ENCODE data around the gene BABAM2. TPM values are rescaled to one million over a fixed set of nuclear protein-coding genes. Genes with fewer than 3 reads are reported as not detected.
"Not testable (repeated sequence)": the region's sequence is repeated elsewhere in the genome, so short reads cannot be mapped to it uniquely, and the experiment has no call there.

Gene BABAM2
- total RNA-seq, 1 donor from 2014 or later: 41.0 TPM

GRCh38 chr2:28011322-28011737 lies 120.8 kb downstream of the BABAM2 start:
- H3K36me3 ChIP-seq: no peaks in the 10 kb centered on the region
- TF ChIP-seq POLR2A (IDR thresholded peaks at IDR 0.05) (no peak), POLR2AphosphoS5 (IDR thresholded peaks at IDR 0.05; ENCODE audit: insufficient read depth in 1 of 2, low read depth in 1 of 2) (no peak), CTCF (IDR thresholded peaks at IDR 0.05) (no peak)
- intact Hi-C loops (cut with DNase I): no loop called here
- DNase-seq (ENCODE audit: extremely low spot score in 2 of 2): no peak
- no peaks in the 10 kb centered on the region for H3K27me3 ChIP-seq
- H3K4me3 ChIP-seq: no peak overlapping the region
- peaks cover 6% of the 10 kb centered on the region for H3K4me1 ChIP-seq
- no peak overlapping the region for H3K27ac ChIP-seq
- H3K9me3 ChIP-seq: no peaks in the 10 kb centered on the region

GRCh38 chr2:28018474-28018873 lies 127.9 kb downstream of the BABAM2 start:
- H3K4me1 ChIP-seq; H3K27ac ChIP-seq; DNase-seq (ENCODE audit: extremely low spot score in 2 of 2); H3K4me3 ChIP-seq; H3K9me3 ChIP-seq; intact Hi-C loops (cut with DNase I); H3K36me3 ChIP-seq; H3K27me3 ChIP-seq: not testable (repeated sequence)

- H3K9me3 ChIP-seq; H3K4me1 ChIP-seq; intact Hi-C loops (cut with DNase I); DNase-seq (ENCODE audit: extremely low spot score in 2 of 2); H3K27ac ChIP-seq; H3K4me3 ChIP-seq; H3K27me3 ChIP-seq; H3K36me3 ChIP-seq: not testable (repeated sequence)
Measured at GRCh38 chr2:28019521-28019920, 129.0 kb downstream of the BABAM2 start.

GRCh38 chr2:28021898-28022297 lies 131.4 kb downstream of the BABAM2 start:
- Histone ChIP-seq H3K27ac (no peak overlapping the region), H3K4me3 (no peak overlapping the region), H3K27me3 (no peaks in the 10 kb centered on the region), H3K36me3 (peaks cover 0 to 4% of the 10 kb centered on the region in 2 donors), H3K9me3 (no peaks in the 10 kb centered on the region), H3K4me1 (no peaks in the 10 kb centered on the region)
- DNase-seq (ENCODE audit: extremely low spot score in 2 of 2): no peak
- intact Hi-C loops (cut with DNase I): no loop called here
- TF ChIP-seq POLR2A (IDR thresholded peaks at IDR 0.05) (no peak), POLR2AphosphoS5 (IDR thresholded peaks at IDR 0.05; ENCODE audit: insufficient read depth in 1 of 2, low read depth in 1 of 2) (no peak), CTCF (IDR thresholded peaks at IDR 0.05) (no peak)

- no peaks in the 10 kb centered on the region for H3K27me3 ChIP-seq
- H3K36me3 ChIP-seq: peaks cover 0 to 4% of the 10 kb centered on the region in 2 donors
- no peak for DNase-seq (ENCODE audit: extremely low spot score in 2 of 2)
- no peaks in the 10 kb centered on the region for H3K9me3 ChIP-seq
- no peaks in the 10 kb centered on the region for H3K4me1 ChIP-seq
- TF ChIP-seq POLR2AphosphoS5 (IDR thresholded peaks at IDR 0.05; ENCODE audit: insufficient read depth in 1 of 2, low read depth in 1 of 2) (no peak), CTCF (IDR thresholded peaks at IDR 0.05) (no peak), POLR2A (IDR thresholded peaks at IDR 0.05) (no peak)
- intact Hi-C loops (cut with DNase I): no loop called here
- H3K27ac ChIP-seq: no peak overlapping the region
- H3K4me3 ChIP-seq: no peak overlapping the region
Measured at GRCh38 chr2:28025123-28025522, 134.6 kb downstream of the BABAM2 start.

GRCh38 chr2:28026230-28026629 lies 135.7 kb downstream of the BABAM2 start:
- H3K9me3 ChIP-seq; H3K4me3 ChIP-seq; intact Hi-C loops (cut with DNase I): not testable (repeated sequence)

GRCh38 chr2:28028025-28028424 lies 137.5 kb downstream of the BABAM2 start:
- DNase-seq (ENCODE audit: extremely low spot score in 2 of 2): no peak
- intact Hi-C loops (cut with DNase I): no loop called here
- no peaks in the 10 kb centered on the region for H3K27me3 ChIP-seq
- H3K4me1 ChIP-seq: no peaks in the 10 kb centered on the region
- no peak overlapping the region for H3K4me3 ChIP-seq
- TF ChIP-seq POLR2AphosphoS5 (IDR thresholded peaks at IDR 0.05; ENCODE audit: insufficient read depth in 1 of 2, low read depth in 1 of 2) (no peak), POLR2A (IDR thresholded peaks at IDR 0.05) (no peak), CTCF (IDR thresholded peaks at IDR 0.05) (no peak)
- no peak overlapping the region for H3K27ac ChIP-seq
- no peaks in the 10 kb centered on the region for H3K9me3 ChIP-seq
- peaks cover 0 to 4% of the 10 kb centered on the region in 2 donors for H3K36me3 ChIP-seq

More at GRCh38 chr2:28026230-28026629, 135.7 kb downstream of the BABAM2 start:
- H3K27ac ChIP-seq; H3K27me3 ChIP-seq; H3K36me3 ChIP-seq; DNase-seq (ENCODE audit: extremely low spot score in 2 of 2); H3K4me1 ChIP-seq: not testable (repeated sequence)

All from vagina (tissue), 2 donors.